Measurements from ENCODE around the gene AP4S1.
A peak's percentile ranks its signal among the peaks of the same experiment; 100 is the strongest.
"Not testable (repeated sequence)": the region's sequence is repeated elsewhere in the genome, so short reads cannot be mapped to it uniquely, and the experiment has no call there.

The AP4S1 gene

GRCh38 chr14:31090883-31091764 is 65.7 kb downstream of the AP4S1 start:
- DNase-seq = peak; percentile 85

- DNase-seq = no peak
These were observed 66.8 kb downstream of the AP4S1 start for GRCh38 chr14:31092160-31092708.

GRCh38 chr14:31093884-31094839 is 68.7 kb downstream of the AP4S1 start:
- DNase-seq = not testable (repeated sequence)

- DNase-seq = not testable (repeated sequence)
These were observed 70.4 kb downstream of the AP4S1 start for GRCh38 chr14:31095817-31096216.

- no peak for DNase-seq
These were observed 70.8 kb downstream of the AP4S1 start for GRCh38 chr14:31096255-31096654.

GRCh38 chr14:31097081-31097480 is 71.6 kb downstream of the AP4S1 start:
- no peak for DNase-seq

GRCh38 chr14:31106768-31107167 is 81.3 kb downstream of the AP4S1 start:
- DNase-seq = no peak

GRCh38 chr14:31109257-31109656 is 83.8 kb downstream of the AP4S1 start:
- no peak for DNase-seq

GRCh38 chr14:31110872-31111271 is 85.4 kb downstream of the AP4S1 start:
- no peak for DNase-seq

GRCh38 chr14:31113794-31114193 is 88.3 kb downstream of the AP4S1 start:
- DNase-seq = no peak

GRCh38 chr14:31118892-31119291 is 93.4 kb downstream of the AP4S1 start:
- no peak for DNase-seq

GRCh38 chr14:31122098-31122611 is 96.7 kb downstream of the AP4S1 start:
- DNase-seq = no peak

- no peak for DNase-seq
These were observed 97.5 kb downstream of the AP4S1 start for GRCh38 chr14:31122921-31123320.

GRCh38 chr14:31124197-31124596 is 98.7 kb downstream of the AP4S1 start:
- no peak for DNase-seq

- DNase-seq = no peak
These were observed 99.8 kb downstream of the AP4S1 start for GRCh38 chr14:31125231-31125630.

GRCh38 chr14:31126680-31127079 is 101.2 kb downstream of the AP4S1 start:
- DNase-seq = no peak

GRCh38 chr14:31127690-31128089 is 102.2 kb downstream of the AP4S1 start:
- DNase-seq = peak; percentile 59

- no peak for DNase-seq
These were observed 103.4 kb downstream of the AP4S1 start for GRCh38 chr14:31128601-31129526.

GRCh38 chr14:31133133-31133532 is 107.7 kb downstream of the AP4S1 start:
- DNase-seq = no peak

GRCh38 chr14:31137214-31137889 is 111.9 kb downstream of the AP4S1 start:
- no peak for DNase-seq

- DNase-seq = no peak
These were observed 112.9 kb downstream of the AP4S1 start for GRCh38 chr14:31138301-31138700.

All from GF-D8 (cell line).